MM.1S (cell line): ENCODE results near the gene PUSL1.

Experiments used
- DNase-seq: peaks from one replicate; pipeline ENCODE4 v3.0.0-alpha.2; 2015
- H2AFZ ChIP-seq: fragments of 300-600 bp; sonication (generic); 2 replicates; pipeline ENCODE4 v1.6.0; 2016; ENCODE audit warnings: antibody characterized with exemption, low read length
- H3F3A ChIP-seq: fragments of 300-600 bp; sonication (generic); 2 replicates; pipeline ENCODE4 v1.6.1; 2016; ENCODE audit warnings: mild to moderate bottlenecking, antibody characterized with exemption, low read length, moderate library complexity, mixed read lengths; ENCODE audit not compliant: insufficient read depth
- H3K27ac ChIP-seq: fragments of 300-600 bp; sonication (generic); 2 replicates; pipeline ENCODE4 v1.5.1; 2016; ENCODE audit warnings: mild to moderate bottlenecking, low read length
- H3K27me3 ChIP-seq: fragments of 300-600 bp; sonication (generic); replicated peaks from 2 replicates; pipeline ENCODE4 v1.6.0; 2016; ENCODE audit warnings: low read length; ENCODE audit not compliant: insufficient read depth
- H3K36me3 ChIP-seq: fragments of 300-600 bp; sonication (generic); replicated peaks from 2 replicates; pipeline ENCODE4 v1.6.1; 2016; ENCODE audit warnings: mild to moderate bottlenecking, low read length, mixed read lengths; ENCODE audit not compliant: insufficient read depth
- H3K4me1 ChIP-seq: fragments of 300-600 bp; sonication (generic); 2 replicates; pipeline ENCODE4 v1.6.1; 2016; ENCODE audit warnings: low read length, mixed read lengths
- H3K4me2 ChIP-seq: fragments of 300-600 bp; sonication (generic); 2 replicates; pipeline ENCODE4 v1.6.0; 2016; ENCODE audit warnings: low read depth, low read length
- H3K4me3 ChIP-seq: fragments of 300-600 bp; sonication (generic); 2 replicates; pipeline ENCODE4 v1.5.1; 2016; ENCODE audit warnings: low read length, mixed read lengths
- H3K79me2 ChIP-seq: fragments of 300-600 bp; sonication (generic); 2 replicates; pipeline ENCODE4 v1.6.1; 2016; ENCODE audit warnings: mixed run types, low read length, mixed read lengths
- H3K9ac ChIP-seq: fragments of 300-600 bp; sonication (generic); 2 replicates; pipeline ENCODE4 v1.6.1; 2016; ENCODE audit warnings: low read length, mixed read lengths
- H3K9me2 ChIP-seq: fragments of 300-600 bp; sonication (generic); replicated peaks from 2 replicates; pipeline ENCODE4 v1.6.1; 2016; ENCODE audit warnings: mild to moderate bottlenecking, low read length, mixed read lengths; ENCODE audit not compliant: insufficient read depth
- H3K9me3 ChIP-seq: fragments of 300-600 bp; sonication (generic); replicated peaks from 2 replicates; pipeline ENCODE4 v1.6.1; 2016; ENCODE audit warnings: mild to moderate bottlenecking, low read length, mixed read lengths; ENCODE audit not compliant: insufficient read depth
- H4K20me1 ChIP-seq: fragments of 300-600 bp; sonication (generic); 2 replicates; pipeline ENCODE4 v1.6.1; 2016; ENCODE audit warnings: mild to moderate bottlenecking, low read length, moderate library complexity, mixed read lengths; ENCODE audit not compliant: insufficient read depth
- CTCF ChIP-seq: fragments of 300-600 bp; sonication (generic); IDR thresholded peaks from 2 replicates; pipeline ENCODE4 v1.5.1; 2016; ENCODE audit warnings: antibody characterized with exemption, low read length, mixed read lengths
- EZH2 ChIP-seq: fragments of 300-600 bp; sonication (generic); optimal IDR thresholded peaks from 2 replicates; pipeline ENCODE3; 2017; ENCODE audit warnings: low read depth, mild to moderate bottlenecking, antibody characterized with exemption, low read length, mixed read lengths
- EZH2phosphoT487 ChIP-seq: fragments of 300-600 bp; sonication (generic); IDR thresholded peaks from 2 replicates; pipeline ENCODE4 v1.6.1; 2018; ENCODE audit warnings: antibody characterized with exemption, low read length

The PUSL1 gene

DNA sequence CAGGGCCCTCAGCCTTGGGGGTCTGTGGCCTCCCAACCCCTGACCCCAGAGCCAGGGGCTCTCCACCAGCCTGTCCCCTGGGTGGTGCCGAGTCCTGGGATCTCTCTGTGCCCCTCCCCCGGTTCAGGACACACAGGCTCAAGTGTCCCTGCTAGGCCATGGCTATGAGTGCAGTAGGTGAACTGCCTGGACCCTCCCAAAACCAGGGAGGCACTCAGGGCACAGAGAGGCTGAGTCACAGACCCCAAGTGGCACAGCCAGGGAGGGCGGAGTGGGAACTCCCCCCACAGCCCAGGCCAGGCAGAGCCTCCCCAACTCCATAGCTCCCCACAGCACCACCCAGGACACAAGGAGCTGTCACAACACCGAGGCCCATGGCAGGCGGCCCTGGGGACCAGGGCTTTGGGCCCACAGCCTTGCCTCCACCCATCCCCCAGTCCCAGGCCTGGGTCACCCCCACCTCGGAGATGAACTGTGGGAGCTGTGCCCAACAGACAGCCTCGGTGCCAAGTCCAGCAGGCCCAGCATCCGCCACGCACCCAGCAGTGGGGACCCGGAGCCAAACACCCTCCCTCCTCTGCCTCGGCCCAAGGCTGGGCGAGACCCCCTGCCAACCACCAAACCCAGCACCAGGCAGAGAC lies 37.6 kb downstream of the PUSL1 start:
- H3K27me3 ChIP-seq = no peaks in the 10 kb centered on the region
- H3K4me2 ChIP-seq = no peak overlapping the region
- H2AFZ ChIP-seq = no peak overlapping the region
- DNase-seq = no peak
- H3K4me1 ChIP-seq = no peaks in the 10 kb centered on the region
- H3K9me3 ChIP-seq = no peaks in the 10 kb centered on the region
- peaks cover 22% of the 10 kb centered on the region for H3K79me2 ChIP-seq
- H3K9me2 ChIP-seq = no peaks in the 10 kb centered on the region
- no peak overlapping the region for H3K9ac ChIP-seq
- no peak overlapping the region for H3K27ac ChIP-seq
- TF ChIP-seq EZH2 (no peak), CTCF (no peak), EZH2phosphoT487 (no peak)
- H4K20me1 ChIP-seq = no peaks in the 10 kb centered on the region
- no peaks in the 10 kb centered on the region for H3K36me3 ChIP-seq
- no peaks in the 10 kb centered on the region for H3F3A ChIP-seq
- no peak overlapping the region for H3K4me3 ChIP-seq

DNA sequence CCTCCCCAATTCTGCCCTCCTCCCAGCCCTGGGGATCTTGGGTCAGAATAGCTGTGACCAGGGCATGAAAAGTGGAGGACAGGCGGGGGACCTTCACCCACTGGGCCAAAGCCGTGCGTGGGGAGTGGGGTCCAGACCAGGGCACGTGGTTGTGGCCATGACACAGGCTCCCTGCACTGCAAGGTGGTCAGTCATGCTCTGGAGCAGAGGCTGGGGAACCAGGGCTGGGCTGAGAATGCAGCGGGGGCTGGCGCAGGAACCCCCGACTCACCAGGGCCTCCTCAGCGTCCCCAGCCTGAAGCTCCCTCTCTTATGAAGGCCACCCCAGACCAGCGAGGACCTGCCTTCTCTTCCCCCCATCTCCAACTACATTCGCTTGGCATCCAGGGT lies 38.1 kb downstream of the PUSL1 start:
- no peaks in the 10 kb centered on the region for H3F3A ChIP-seq
- no peaks in the 10 kb centered on the region for H3K4me1 ChIP-seq
- TF ChIP-seq CTCF = no peak
- TF ChIP-seq EZH2 = no peak
- no peak for TF ChIP-seq EZH2phosphoT487
- H3K9ac ChIP-seq = no peak overlapping the region
- no peaks in the 10 kb centered on the region for H3K36me3 ChIP-seq
- no peak overlapping the region for H3K4me2 ChIP-seq
- peaks cover 2% of the 10 kb centered on the region; the same call in 1 of the 2 replicates for H3K27me3 ChIP-seq
- H2AFZ ChIP-seq = no peak overlapping the region
- H3K4me3 ChIP-seq = no peak overlapping the region
- H3K27ac ChIP-seq = no peak overlapping the region
- no peaks in the 10 kb centered on the region for H3K9me2 ChIP-seq
- no peaks in the 10 kb centered on the region for H3K9me3 ChIP-seq
- no peak for DNase-seq
- H4K20me1 ChIP-seq = no peaks in the 10 kb centered on the region
- peaks cover 22% of the 10 kb centered on the region for H3K79me2 ChIP-seq

DNA sequence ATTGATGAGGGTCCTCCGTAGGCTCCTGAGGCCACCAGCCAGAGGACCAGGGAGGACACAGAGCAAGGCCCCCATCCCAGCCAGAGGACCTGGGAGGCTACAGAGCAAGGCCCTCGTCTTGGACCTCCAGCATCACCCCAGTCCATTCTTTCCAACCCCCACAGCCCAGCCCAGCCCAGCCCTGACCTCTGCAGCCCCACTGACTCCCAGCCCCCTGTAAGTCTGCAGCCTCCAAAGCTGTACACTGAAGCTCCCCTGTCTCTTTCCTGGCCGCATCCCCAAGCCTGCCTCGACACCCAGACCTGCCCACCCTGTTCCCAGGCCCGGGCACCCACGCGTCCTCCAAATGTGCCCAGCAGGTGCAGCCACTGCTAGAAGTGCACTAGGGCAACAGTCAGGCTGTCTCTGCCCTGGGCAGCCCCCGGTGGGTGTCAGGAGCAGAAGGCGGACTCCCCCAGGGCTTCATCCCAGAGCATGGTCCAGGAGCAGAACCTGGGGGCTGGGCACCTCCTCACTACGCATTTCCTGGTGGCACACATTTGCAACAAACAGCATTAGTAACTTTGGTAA lies 38.7 kb downstream of the PUSL1 start:
- Histone ChIP-seq H2AFZ (no peak overlapping the region), H3K4me3 (no peak overlapping the region), H3K27me3 (peaks cover 5% of the 10 kb centered on the region; the same call in 1 of the 2 replicates), H3F3A (no peaks in the 10 kb centered on the region), H3K79me2 (peaks cover 22% of the 10 kb centered on the region), H3K4me2 (no peak overlapping the region; the same call in 1 of the 2 replicates), H4K20me1 (no peaks in the 10 kb centered on the region), H3K4me1 (no peaks in the 10 kb centered on the region), H3K9me3 (no peaks in the 10 kb centered on the region), H3K9ac (no peak overlapping the region), H3K27ac (no peak overlapping the region), H3K36me3 (no peaks in the 10 kb centered on the region), H3K9me2 (no peaks in the 10 kb centered on the region)
- TF ChIP-seq EZH2phosphoT487 (no peak), CTCF (no peak), EZH2 (no peak)
- no peak for DNase-seq
